Upper lobe of right lung (tissue), 1 donor: Measurements from ENCODE around the gene HRH1. TPM values are rescaled to one million over a fixed set of nuclear protein-coding genes. Genes with fewer than 3 reads are reported as not detected.

Source experiments
- ATAC-seq: fragments of 200-7000 bp; cut with Tn5 transposase; one replicate; pipeline ENCODE4 v1.9.1; 2020; ENCODE audit warnings: mild to moderate bottlenecking, moderate library complexity
- DNase-seq: peaks from one replicate; pipeline ENCODE4 v3.0.0-alpha.2; 2020
- H3K27ac ChIP-seq: fragments of 200-600 bp; one replicate; pipeline ENCODE4 v1.8.0; 2022
- H3K27me3 ChIP-seq: fragments of 200-600 bp; one replicate; pipeline ENCODE4 v1.8.0; 2022; ENCODE audit warnings: mild to moderate bottlenecking
- H3K36me3 ChIP-seq: fragments of 200-600 bp; one replicate; pipeline ENCODE4 v1.8.0; 2022
- H3K4me1 ChIP-seq: fragments of 200-600 bp; one replicate; pipeline ENCODE4 v1.8.0; 2022
- H3K4me3 ChIP-seq: fragments of 200-600 bp; one replicate; pipeline ENCODE4 v1.8.0; 2022; ENCODE audit warnings: mild to moderate bottlenecking
- H3K9me3 ChIP-seq: fragments of 200-600 bp; one replicate; pipeline ENCODE4 v1.8.0; 2022
- intact Hi-C: fragments of 100-400 bp; cut with DNase I; formaldehyde crosslinking; loops from one replicate; pipeline ENCODE4 v1.11.0; 2022
- total RNA-seq: library from RNA; stranded (reverse); fragmentation: NEBNext Ultra II Directional; extraction: Animal tissue kit (Norgen Biotek cat#: 25700); gene quantifications from one replicate; pipeline ENCODE4 v1.2.1, GENCODE V29; 2021
- TF ChIP-seq, protein P1 (sequence below): fragments of 200-600 bp; IDR thresholded peaks from one replicate; pipeline ENCODE4 v1.8.0; 2022; ENCODE audit warnings: antibody characterized with exemption
- donor health status: DM: no; HTN: yes; CAD: no; lungs with severe emphysema.

HRH1 gene
- total RNA-seq, 1 donor from 2014 or later, result 12.0 TPM

GRCh38 chr3:11274566-11275142 is 120.4 kb downstream of the HRH1 start:
- no peaks in the 10 kb centered on the region for H3K9me3 ChIP-seq
- TF ChIP-seq, protein P1, sequence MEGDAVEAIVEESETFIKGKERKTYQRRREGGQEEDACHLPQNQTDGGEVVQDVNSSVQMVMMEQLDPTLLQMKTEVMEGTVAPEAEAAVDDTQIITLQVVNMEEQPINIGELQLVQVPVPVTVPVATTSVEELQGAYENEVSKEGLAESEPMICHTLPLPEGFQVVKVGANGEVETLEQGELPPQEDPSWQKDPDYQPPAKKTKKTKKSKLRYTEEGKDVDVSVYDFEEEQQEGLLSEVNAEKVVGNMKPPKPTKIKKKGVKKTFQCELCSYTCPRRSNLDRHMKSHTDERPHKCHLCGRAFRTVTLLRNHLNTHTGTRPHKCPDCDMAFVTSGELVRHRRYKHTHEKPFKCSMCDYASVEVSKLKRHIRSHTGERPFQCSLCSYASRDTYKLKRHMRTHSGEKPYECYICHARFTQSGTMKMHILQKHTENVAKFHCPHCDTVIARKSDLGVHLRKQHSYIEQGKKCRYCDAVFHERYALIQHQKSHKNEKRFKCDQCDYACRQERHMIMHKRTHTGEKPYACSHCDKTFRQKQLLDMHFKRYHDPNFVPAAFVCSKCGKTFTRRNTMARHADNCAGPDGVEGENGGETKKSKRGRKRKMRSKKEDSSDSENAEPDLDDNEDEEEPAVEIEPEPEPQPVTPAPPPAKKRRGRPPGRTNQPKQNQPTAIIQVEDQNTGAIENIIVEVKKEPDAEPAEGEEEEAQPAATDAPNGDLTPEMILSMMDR, result no peak
- H3K4me3 ChIP-seq, result no peak overlapping the region
- intact Hi-C loops, result no loop called here
- no peak for DNase-seq
- peak overlapping the region; percentile 4 for H3K27ac ChIP-seq
- ATAC-seq, result no peak
- H3K36me3 ChIP-seq, result no peaks in the 10 kb centered on the region
- peaks cover 27% of the 10 kb centered on the region for H3K4me1 ChIP-seq
- no peaks in the 10 kb centered on the region for H3K27me3 ChIP-seq

- Histone ChIP-seq H3K4me3 (no peak overlapping the region), H3K27ac (no peak overlapping the region), H3K4me1 (peaks cover 27% of the 10 kb centered on the region), H3K9me3 (no peaks in the 10 kb centered on the region), H3K27me3 (no peaks in the 10 kb centered on the region), H3K36me3 (peaks cover 8% of the 10 kb centered on the region)
- intact Hi-C loops, result no loop called here
- TF ChIP-seq, protein P1, result no peak
- DNase-seq, result no peak
- peak; percentile 27 for ATAC-seq
Observed at GRCh38 chr3:11275926-11276325, 121.6 kb downstream of the HRH1 start.

GRCh38 chr3:11276901-11277300 is 122.6 kb downstream of the HRH1 start:
- Histone ChIP-seq H3K27me3 (no peaks in the 10 kb centered on the region), H3K4me1 (peaks cover 27% of the 10 kb centered on the region), H3K4me3 (no peak overlapping the region), H3K36me3 (peaks cover 12% of the 10 kb centered on the region), H3K27ac (no peak overlapping the region), H3K9me3 (no peaks in the 10 kb centered on the region)
- TF ChIP-seq, protein P1, result no peak
- ATAC-seq (no peak), DNase-seq (no peak)
- intact Hi-C loops, result no loop called here

- peaks cover 10% of the 10 kb centered on the region for H3K4me1 ChIP-seq
- H3K27ac ChIP-seq, result peak overlapping the region; percentile 51
- ATAC-seq (peak; percentile 66), DNase-seq (no peak)
- intact Hi-C loops, result no loop called here
- no peak overlapping the region for H3K4me3 ChIP-seq
- H3K27me3 ChIP-seq, result no peaks in the 10 kb centered on the region
- no peaks in the 10 kb centered on the region for H3K9me3 ChIP-seq
- TF ChIP-seq, protein P1, result no peak
- peaks cover 20% of the 10 kb centered on the region for H3K36me3 ChIP-seq
Observed at GRCh38 chr3:11282250-11283138, 128.2 kb downstream of the HRH1 start.

DNA sequence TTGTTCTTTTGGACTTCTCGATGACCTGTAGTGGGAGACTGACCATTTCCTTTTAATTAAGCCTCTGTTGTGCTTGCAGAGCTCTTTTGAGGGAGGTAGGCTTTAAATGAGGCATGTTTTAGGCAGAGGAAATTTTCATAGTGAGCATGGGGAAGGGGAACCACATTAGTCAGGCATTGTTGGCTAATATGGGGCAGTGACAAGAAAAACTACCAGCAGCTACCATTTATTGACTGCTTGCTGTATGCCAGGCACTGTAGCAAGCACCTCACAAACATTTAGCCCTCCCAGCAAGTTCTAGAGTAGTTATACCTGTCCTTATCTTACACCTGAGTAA is 128.8 kb downstream of the HRH1 start:
- Histone ChIP-seq H3K27ac (peak overlapping the region; percentile 51), H3K4me1 (peaks cover 16% of the 10 kb centered on the region), H3K9me3 (no peaks in the 10 kb centered on the region), H3K4me3 (no peak overlapping the region), H3K27me3 (no peaks in the 10 kb centered on the region), H3K36me3 (peaks cover 20% of the 10 kb centered on the region)
- ATAC-seq (no peak), DNase-seq (no peak)
- intact Hi-C loops, result no loop called here
- TF ChIP-seq, protein P1, result no peak
